GM21717 (cell line): Measurements from ENCODE around the gene TET2.
A peak's percentile ranks its signal among the peaks of the same experiment; 100 is the strongest.

Experiments
- ATAC-seq: cut with Tn5 transposase; IDR thresholded peaks from one replicate; pipeline ENCODE4 v1.9.1; 2021; ENCODE audit warnings: mild to moderate bottlenecking, moderate library complexity; ENCODE audit not compliant: unreplicated experiment

The TET2 gene

DNA sequence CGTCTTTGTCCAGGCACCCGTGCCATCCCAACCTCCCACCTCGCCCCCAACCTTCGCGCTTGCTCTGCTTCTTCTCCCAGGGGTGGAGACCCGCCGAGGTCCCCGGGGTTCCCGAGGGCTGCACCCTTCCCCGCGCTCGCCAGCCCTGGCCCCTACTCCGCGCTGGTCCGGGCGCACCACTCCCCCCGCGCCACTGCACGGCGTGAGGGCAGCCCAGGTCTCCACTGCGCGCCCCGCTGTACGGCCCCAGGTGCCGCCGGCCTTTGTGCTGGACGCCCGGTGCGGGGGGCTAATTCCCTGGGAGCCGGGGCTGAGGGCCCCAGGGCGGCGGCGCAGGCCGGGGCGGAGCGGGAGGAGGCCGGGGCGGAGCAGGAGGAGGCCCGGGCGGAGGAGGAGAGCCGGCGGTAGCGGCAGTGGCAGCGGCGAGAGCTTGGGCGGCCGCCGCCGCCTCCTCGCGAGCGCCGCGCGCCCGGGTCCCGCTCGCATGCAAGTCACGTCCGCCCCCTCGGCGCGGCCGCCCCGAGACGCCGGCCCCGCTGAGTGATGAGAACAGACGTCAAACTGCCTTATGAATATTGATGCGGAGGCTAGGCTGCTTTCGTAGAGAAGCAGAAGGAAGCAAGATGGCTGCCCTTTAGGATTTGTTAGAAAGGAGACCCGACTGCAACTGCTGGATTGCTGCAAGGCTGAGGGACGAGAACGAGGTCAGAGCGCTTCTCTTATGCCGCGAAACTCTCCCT is at the start of gene TET2:
TET2 (plus strand) TSS at position 601 of the 740 bp plus-strand sequence. CDS start 87,067 bp downstream, outside the sequence.
- ATAC-seq: peak; percentile 84

DNA sequence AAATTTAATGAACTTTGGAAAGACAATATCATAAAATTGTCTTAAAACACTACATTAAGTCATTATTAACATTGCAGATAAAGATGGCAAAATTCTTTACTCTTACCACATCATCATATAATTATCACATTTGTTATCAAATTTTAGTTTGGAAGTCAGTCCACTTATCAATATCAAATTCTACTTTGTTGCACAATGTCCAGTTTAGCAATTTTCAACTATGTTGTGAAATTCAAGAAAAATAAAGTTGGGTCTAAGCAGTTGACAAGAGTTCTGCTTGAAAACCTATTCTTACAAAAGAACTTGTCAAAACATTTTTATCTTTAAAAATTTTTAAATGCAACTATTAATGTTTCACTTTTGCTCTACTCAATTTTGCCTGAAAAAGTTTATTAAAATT is 44.7 kb upstream of the TET2 start:
- no peak for ATAC-seq

DNA sequence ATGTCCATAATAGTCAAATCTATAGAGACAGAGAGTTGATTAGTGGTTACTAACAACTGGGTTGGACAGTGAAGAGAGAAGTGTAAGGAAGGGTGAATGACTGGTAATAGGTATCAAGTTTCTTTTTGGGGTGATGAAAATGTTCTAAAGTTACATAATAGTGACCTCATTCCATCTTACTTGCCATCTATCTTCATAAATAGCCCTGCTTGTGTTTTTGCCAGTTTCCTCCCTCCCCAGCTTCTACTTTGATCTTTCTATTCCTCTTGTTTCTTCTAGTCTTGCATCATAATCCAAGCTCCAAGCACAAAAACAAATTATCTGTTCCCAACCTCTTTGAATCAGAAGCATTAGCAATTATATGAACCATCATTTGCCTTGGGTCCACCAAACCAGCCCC is 40.2 kb upstream of the TET2 start:
- no peak for ATAC-seq

DNA sequence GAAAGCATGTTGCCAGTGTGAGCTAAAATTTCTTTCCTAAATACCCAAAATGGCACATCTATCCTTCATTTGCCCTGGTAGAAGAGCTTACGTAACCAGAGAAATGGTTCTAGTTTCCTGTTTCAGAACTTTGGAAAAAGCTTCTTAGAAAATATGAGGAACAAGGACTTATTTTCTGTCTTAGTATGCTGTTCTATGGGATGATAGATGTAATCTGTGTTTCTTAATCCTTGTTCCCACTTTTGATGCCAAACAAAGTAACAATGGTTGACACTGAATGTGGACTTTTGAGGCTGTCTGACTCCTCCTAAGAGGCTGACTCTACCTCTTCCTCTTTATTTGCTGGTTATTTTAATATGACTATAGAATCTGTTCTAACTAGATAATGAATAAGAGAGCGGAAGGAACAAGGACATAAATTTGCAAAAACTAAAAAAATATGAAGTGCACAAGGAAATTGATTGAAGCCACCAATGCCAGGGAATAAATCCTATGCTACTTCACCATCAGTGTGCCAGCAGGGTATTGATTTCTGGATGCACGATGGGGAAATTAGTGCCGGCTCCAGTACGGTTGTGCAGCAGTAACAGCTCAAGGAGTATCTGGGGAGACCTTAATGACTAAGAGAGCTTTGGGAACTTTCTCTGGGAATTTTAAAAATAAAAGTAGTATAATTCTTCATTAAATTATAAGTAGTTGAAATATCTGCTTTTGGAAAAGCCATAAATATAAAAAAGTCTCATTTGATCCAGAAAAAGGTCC is 39.4 kb upstream of the TET2 start:
- ATAC-seq: no peak

DNA sequence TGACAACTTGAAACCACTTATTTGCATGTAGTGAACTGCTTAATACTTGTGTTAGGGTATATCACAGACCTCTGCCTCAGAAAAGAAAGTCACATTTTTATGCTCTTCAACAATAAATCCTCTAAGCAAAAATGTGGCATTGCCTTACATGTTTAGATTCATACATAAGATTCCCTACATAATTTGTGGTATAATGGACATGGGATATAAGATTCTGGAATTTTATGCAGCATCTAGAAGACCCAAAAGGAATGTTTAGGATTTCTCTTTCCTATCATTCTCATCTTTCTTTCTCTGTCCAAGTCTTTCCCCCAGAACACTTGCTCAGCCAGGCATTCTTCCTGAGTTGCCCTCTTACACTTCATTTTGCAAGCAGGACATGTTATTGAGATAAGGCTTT is 37.7 kb upstream of the TET2 start:
- ATAC-seq: no peak

DNA sequence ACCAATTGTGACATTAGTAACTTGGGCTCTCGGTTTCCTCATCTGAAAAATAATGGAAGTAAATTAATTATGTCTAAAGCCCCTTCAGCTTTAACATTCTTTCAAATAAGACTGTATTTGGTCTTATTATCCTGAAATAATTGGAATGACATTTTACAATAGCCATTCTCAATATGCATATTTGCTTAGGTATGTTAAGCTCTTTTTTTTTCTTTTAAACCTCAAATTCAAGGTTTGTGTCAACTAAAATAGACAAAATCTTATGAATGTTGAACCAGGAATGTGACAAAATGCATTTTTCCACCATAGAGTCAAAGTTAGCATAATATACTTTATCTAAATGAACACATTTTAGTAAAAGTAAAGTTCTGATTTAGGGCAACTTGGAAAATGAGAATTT is 34.4 kb upstream of the TET2 start:
- ATAC-seq: no peak

DNA sequence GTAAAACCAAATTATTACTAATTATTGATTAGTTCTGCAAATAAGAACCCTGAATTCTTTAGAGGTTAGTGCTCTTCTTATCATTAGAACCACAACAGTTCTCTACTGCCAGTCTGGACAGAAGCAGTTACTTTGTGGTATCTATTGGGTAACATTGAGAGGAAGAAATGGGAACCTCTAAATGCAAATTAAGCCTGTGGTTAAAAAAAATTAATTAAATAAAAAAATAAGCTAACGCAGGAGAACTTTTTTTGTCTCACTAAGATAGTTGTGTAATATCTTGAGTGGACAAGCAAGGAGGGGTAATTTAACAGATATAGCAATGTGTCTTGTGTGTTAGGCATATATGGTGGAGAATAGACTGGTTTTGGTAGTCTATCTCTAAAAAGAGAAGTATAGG is 32.9 kb upstream of the TET2 start:
- no peak for ATAC-seq

DNA sequence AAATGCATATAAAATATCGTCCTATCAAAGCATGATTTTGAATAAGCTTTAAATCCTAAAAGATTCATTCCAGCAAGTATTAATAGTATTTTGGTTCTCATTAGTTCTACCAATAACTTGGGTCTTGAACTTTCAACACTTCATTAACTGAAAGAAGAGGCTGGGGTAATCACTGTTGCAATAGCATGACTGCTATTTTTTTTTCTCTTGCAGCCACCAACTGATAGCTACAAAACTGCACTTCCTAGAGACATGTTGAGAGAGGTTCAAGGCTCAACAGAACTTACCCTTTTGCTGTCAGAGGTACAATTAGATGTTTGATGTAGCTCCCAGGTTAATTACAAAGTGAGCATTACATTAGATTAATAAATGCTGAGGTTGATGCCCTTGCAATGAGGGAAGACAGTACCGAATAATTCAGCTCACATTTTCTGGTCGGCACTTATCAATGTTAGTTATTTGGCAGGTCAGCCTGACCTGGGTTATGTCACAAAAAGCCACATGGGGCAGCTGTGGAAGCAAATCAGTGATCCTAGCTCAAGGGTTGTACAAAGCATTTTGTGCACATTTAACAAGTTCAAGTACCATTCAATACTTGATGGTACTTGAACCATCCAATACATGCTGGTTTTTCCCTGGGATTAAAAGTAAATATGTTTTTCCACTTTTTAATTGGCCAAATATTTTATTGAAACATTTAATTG is 29.9 kb upstream of the TET2 start:
- no peak for ATAC-seq

DNA sequence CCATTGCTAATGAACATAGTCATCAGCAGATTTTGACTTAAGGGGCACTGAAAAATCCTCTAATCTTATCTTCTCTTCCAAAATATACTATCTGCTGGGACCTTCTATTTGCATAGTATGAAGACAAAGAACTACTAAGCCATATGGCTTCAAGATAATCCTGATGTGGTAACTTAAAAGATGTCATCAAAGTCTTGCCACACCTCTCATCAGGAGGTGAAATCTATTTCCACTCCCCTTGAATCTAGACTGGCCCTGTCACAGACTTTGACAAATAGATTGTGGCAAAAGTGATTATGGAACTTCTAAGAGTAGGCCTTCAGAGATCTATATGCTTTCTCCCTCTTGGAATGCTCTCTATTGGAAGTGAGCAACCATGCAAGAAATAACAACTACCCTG is 27.3 kb upstream of the TET2 start:
- no peak for ATAC-seq

DNA sequence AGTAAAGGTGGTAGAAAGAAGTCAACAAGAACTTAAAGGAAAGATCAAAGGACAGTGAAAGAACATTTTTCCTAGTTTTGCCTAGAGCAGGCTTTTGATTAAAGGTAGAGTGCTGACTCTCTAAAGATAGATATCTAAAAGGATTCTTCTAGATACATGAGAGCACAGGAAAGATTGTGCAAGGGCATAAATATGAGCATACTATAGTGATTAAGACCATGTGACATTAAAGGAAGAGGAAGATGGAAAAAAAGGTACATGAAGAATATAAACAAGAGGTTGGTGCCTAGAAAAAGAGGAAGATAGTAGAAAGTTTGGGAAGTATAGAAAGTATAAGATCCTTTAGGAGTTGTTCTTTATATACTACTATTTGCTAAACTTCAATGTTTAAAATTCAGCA is 26.1 kb upstream of the TET2 start:
- ATAC-seq: no peak

DNA sequence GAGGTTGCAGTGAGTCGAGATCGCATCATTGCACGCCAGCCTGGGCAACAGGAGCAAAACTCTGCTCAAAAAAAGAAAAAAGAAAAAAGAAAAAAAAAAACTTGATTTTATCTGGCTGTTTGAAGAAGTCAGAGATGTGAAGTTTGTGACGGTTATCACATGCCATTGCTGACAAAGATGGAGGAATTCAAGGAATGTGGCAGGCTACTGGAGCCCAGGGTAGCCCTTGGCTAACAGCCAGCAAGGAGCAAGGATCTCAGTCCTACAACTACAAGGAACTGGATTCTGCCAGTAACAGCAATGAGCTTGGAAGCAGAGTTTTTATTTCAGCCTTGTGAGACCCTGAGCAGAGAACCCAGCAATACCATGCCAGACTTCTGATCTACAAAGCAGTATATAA is 24.3 kb upstream of the TET2 start:
- ATAC-seq: no peak

DNA sequence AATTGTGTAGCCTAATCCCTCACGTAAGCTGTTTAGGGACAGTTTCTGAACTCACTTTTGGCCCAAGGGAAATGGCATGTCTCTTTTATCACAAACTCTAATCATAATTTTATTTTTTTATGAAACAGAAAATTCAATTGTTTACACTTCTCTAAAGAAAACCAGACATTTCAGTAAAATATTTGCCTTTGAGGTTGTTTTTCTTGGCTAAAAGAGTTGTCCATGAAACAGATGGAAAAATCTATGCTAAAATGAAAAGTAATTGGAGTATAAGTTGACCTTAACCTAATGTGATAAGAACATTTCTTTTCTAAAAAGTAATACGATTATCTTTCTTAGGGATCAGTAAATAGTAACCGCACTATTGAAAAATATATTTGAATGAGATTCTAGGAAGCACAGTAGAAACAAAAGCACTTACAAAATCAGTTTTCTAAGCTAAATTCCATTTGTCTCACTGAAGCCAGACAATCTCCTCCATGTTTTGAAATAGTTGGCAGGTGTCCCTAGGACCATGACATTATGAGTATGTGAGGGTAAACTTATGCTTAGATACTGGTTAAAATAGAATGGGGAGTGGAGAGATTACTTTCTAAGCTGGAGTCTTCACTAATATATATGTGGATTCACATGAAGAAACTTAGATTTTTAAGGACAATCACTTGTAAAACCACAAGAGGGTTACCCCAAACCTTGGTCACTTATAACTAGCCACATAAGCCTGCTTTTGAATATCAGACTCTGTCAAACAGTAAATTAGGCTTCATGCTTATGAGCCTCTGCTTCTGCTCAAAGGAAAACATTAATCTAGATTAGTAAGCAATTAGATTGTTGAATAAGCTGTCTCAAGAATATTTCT is 20.1 kb upstream of the TET2 start:
- no peak for ATAC-seq

DNA sequence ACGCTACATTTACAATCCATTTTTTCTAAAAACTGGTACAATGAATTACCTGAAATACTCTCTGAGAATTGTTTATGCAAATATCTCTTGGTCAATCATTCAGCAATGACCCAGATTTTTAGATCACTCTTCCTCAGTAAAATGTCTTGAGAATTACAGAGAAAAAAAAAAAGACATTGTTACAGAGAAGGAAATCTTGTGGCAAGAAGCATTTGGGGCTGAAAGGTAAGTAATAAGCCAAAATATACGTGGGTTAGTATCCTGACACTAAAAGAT is 19.6 kb upstream of the TET2 start:
- ATAC-seq: no peak

DNA sequence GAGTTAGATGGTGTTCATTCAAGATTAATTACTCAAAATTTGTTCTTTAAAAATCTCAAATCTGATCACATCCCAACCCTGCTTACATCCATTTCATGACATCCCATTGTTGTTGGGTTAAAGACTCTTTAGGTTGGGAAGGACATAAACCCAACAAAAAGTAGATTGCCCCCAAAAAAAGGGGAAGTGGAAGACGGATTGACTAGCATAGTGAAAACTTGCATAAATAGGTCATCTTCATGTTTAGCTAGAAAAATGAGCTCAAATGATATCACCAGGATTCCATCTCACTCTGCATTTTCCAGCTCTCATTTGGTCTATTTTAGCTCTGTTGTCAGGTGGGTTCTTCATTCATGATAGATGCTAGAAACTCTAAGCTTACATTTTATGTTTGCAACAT is 18.5 kb upstream of the TET2 start:
- ATAC-seq: no peak

DNA sequence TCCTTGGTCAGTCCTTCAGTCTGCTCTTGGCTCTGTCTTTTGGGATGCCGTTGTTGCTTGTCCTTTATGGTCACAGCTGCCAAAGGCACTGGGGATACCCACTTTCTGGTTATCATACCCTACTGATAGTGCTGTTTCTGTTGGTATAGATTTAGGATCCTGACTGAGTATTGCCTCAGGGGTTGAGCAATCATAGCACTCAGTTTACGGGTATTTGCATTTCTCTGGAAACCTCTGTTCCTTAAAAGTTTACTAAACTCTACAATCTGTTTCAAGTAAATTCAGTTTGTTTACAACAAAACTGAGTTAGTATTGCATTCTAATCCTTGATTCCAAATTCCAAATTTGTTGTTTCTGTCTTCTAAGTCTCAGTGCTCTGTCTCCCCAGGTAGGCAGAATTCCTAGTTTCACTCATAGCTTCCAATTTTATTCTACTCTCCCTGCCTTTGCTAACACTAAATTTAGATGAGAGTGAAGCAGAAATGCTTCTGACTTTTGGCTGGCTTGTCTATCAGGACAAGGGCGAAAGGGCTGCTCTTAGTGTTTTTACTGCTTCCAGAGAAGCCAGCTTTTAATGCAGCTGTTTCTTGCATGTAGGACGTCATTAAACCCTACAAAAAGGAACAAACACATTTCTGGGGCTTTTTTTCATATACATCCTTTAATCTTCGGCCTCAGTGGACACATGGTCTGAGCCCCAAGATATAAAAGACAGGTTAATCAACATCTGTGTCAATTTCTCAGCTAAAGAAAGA is 17.2 kb upstream of the TET2 start:
- ATAC-seq: no peak

DNA sequence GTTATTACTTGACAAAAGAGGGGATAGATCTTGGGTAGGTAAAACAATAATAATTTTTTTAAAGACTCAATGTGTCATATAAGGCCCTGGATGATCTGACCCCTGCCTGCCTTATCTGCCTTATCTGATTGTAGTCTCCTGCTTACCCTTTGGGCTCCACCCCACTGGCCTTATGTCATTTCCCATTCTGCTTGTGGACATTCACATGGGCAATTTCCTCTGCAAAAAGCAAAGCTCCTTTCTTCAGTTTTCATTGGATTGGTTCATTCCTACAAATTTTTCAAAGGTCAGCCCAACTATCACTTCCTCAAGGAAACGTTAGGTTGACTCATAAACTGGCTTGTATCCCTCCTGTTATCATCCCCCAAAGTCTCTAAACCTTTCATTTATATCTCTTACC is 15.7 kb upstream of the TET2 start:
- ATAC-seq: no peak

DNA sequence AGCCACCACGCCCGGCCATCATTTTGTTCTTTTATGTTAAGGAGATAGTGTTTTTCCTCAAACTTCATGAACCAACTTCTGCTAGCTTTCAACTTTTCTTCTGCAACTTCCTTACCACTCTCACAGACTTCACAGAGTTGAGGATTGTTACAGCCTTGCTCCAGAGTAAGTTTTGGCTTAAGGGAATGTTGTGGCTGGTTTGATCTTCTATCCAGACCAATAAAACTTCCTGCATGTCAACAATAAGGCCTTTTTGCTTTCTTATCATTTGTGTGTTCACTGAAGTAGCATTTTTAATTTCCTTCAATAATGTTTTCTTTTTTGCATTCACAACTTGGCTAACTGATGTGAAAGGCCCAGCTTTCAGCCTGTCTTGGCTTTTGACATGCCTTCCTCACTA is 12.7 kb upstream of the TET2 start:
- ATAC-seq: no peak

DNA sequence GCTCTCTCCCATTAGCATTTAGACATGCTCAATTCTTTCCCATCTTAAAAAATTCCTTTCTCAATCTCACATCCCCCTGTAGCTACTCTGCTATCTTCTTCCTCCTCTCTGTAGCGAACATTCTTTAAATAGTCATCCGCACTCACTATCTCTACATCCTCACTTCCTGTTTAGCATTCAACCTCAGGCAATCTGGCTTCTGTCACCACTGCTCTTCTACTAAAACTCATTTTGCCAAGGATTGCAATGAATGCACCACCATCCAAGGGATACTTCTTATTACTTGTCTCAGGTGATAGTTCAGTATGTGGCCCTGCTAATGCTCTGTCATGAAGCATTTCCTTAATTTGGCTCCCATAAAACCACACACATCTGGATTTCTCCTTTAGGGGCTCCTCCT is 10.9 kb upstream of the TET2 start:
- peak; percentile 54 for ATAC-seq

DNA sequence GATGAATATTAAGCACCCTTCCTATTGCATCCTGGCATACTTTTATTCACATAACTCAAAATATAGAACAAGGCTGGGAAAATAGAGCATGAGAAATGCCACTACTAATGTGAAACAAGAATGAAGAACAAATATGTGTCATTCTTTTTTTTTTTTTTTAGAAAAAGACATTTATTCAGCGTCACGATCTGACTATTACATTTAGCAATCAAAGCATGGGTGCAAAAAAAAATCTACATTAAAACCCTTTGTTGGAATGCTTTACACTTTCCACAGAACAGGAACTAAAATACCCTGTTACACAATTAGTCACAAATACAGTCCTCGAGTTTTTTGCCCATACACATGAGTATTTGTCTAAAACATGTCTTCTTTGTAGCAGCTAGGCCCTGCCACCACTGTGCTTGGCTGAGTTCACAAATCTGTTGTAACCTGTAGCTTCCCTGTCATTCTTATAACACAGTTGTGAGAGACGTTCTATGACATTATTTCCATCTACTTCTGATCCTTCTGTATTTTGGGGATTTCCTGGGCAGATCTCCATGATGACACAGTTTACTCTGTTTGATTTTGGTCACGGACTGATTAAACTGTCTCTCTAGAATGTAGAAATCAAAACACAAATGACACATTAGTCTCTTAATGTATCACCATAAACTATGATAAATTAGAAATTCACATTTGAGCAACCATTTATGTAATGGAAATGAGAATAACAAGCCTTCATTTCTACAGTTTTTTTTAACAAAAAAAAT is 9.4 kb upstream of the TET2 start:
- no peak for ATAC-seq

DNA sequence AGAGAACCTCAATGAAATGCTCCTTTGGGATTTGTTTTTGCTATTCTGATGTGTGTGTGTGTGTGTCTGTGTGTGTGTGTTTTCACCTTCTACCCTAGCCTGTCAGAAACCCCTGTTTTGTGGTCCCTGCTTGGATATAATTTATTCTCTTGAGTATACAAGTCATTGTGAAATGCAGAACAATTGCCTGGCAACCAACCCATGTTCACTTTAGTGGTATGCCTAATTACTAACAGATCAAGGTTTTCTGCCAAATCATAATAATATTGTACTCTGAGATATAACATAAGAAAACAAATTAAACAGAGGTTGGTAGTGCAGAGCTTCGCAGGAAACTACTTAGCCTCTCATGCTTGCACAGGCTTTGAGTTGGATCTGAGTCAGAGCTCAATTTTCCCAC is 7.0 kb upstream of the TET2 start:
- ATAC-seq: no peak
